Tibial nerve (tissue), 4 donors: ENCODE data around the gene IFIT1B. TPM values are rescaled to one million over a fixed set of nuclear protein-coding genes. Genes with fewer than 3 reads are reported as not detected.
A peak's percentile ranks its signal among the peaks of the same experiment; 100 is the strongest.
"Not testable (repeated sequence)": the region's sequence is repeated elsewhere in the genome, so short reads cannot be mapped to it uniquely, and the experiment has no call there.

Experiments
- DNase-seq, 2 donors: peaks; one replicate each; pipeline ENCODE4 v3.0.0-alpha.2; 2019; ENCODE audit warnings: low spot score in 2 of 2
- H3K27ac ChIP-seq, 4 donors: fragments of 200-600 bp; sonication (generic) in 3 of 4; one replicate each; pipeline ENCODE4 v1.5.1; 2017 to 2019; ENCODE audit warnings: mild to moderate bottlenecking in 1 of 4
- H3K27me3 ChIP-seq, 2 donors: fragments of 200-600 bp; sonication (generic) in 1 of 2; one replicate each; pipeline versions ENCODE4 v1.5.1 to v1.6.0; 2017 to 2019
- H3K36me3 ChIP-seq, 3 donors: fragments of 200-600 bp; sonication (generic); one replicate each; pipeline ENCODE4 v1.5.1; 2018 to 2019
- H3K4me1 ChIP-seq, 4 donors: fragments of 200-600 bp; sonication (generic) in 3 of 4; one replicate each; pipeline ENCODE4 v1.5.1; 2017 to 2019
- H3K4me3 ChIP-seq, 4 donors: fragments of 200-600 bp; sonication (generic) in 3 of 4; one replicate each; pipeline ENCODE4 v1.5.1; 2017 to 2019; ENCODE audit warnings: mild to moderate bottlenecking in 1 of 4, moderate library complexity in 1 of 4
- H3K9me3 ChIP-seq, 4 donors: fragments of 200-600 bp; sonication (generic) in 3 of 4; one replicate each; pipeline ENCODE4 v1.5.1; 2017 to 2019
- CTCF ChIP-seq, 5 experiments: fragments of 200-600 bp in 3 of 5; fragments of 450-650 bp in 2 of 5; sonication (generic) in 3 of 5; IDR thresholded peaks; one replicate each; pipeline ENCODE4 v1.5.1; 2016 to 2019; ENCODE audit warnings: antibody characterized with exemption in 5 of 5, mild to moderate bottlenecking in 3 of 5, moderate library complexity in 2 of 5
- EP300 ChIP-seq, 2 donors: sonication (generic); formaldehyde crosslinking; IDR thresholded peaks; one replicate each; pipeline ENCODE4 v1.6.1; 2017; ENCODE audit warnings: antibody characterized with exemption in 2 of 2, mild to moderate bottlenecking in 1 of 2
- POLR2A ChIP-seq, 2 donors: fragments of 450-650 bp; IDR thresholded peaks; one replicate each; pipeline ENCODE4 v1.6.1; 2017; ENCODE audit warnings: antibody characterized with exemption in 2 of 2, mild to moderate bottlenecking in 2 of 2, moderate library complexity in 2 of 2
- WGBS, 2 donors: methylation state at CpG; one replicate each; pipeline ENCODE4 v1.1.5; 2018; 5-methylcytosine and 5-hydroxymethylcytosine counted together
- total RNA-seq, 4 donors: library from RNA; depleted of rRNA; stranded (reverse); fragments of >200 nt; gene quantifications; one replicate each; pipeline ENCODE4 v1.1.0, GENCODE V29; 2016

Gene IFIT1B
- total RNA-seq, 4 donors from 2014 or later: not detected

- DNase-seq: no peak
- no peak overlapping the region for H3K27ac ChIP-seq
- TF ChIP-seq EP300 (IDR thresholded peaks at IDR 0.05) (peak in 1 of 2 donors; percentile 29), CTCF (IDR thresholded peaks at IDR 0.05) (no peak)
Observed at GRCh38 chr10:89384474-89385340, 6.9 kb downstream of the IFIT1B start.

GRCh38 chr10:89388806-89389205 lies 10.9 kb downstream of the IFIT1B start:
- Histone ChIP-seq H3K27ac (peak overlapping the region in 3 of 4 donors; percentile 1 to 58 (median 32)), H3K36me3 (no peaks in the 10 kb centered on the region), H3K4me1 (peaks cover 0 to 37% (median 12%) of the 10 kb centered on the region in 4 donors), H3K9me3 (no peaks in the 10 kb centered on the region), H3K27me3 (no peaks in the 10 kb centered on the region), H3K4me3 (no peak overlapping the region)
- TF ChIP-seq POLR2A (IDR thresholded peaks at IDR 0.05) (no peak), EP300 (IDR thresholded peaks at IDR 0.05) (no peak), CTCF (IDR thresholded peaks at IDR 0.05) (no peak)
- 31 to 43% methylated on average over 2 of the region's 2 CpGs for WGBS, 2 donors
- DNase-seq: no peak

More at GRCh38 chr10:89384474-89385340, 6.9 kb downstream of the IFIT1B start:
- Histone ChIP-seq H3K36me3 (no peaks in the 10 kb centered on the region), H3K4me3 (no peak overlapping the region), H3K9me3 (no peaks in the 10 kb centered on the region), H3K4me1 (peaks cover 0 to 7% (median 0%) of the 10 kb centered on the region in 4 donors), H3K27me3 (no peaks in the 10 kb centered on the region)
- WGBS, 2 donors: 73 to 81% methylated on average over 4 of the region's 4 CpGs

GRCh38 chr10:89389254-89389653 lies 11.4 kb downstream of the IFIT1B start:
- peaks cover 0 to 41% (median 14%) of the 10 kb centered on the region in 4 donors for H3K4me1 ChIP-seq
- H3K27me3 ChIP-seq: no peaks in the 10 kb centered on the region
- DNase-seq: no peak
- TF ChIP-seq POLR2A (IDR thresholded peaks at IDR 0.05) (no peak), CTCF (IDR thresholded peaks at IDR 0.05) (peak; percentile 43 to 73 (median 51)), EP300 (IDR thresholded peaks at IDR 0.05) (no peak)
- 32 to 39% methylated on average over 1 of the region's 1 CpG for WGBS, 2 donors
- H3K36me3 ChIP-seq: no peaks in the 10 kb centered on the region
- no peaks in the 10 kb centered on the region for H3K9me3 ChIP-seq
- H3K27ac ChIP-seq: peak overlapping the region in 3 of 4 donors; percentile 1 to 58 (median 32)
- H3K4me3 ChIP-seq: no peak overlapping the region

GRCh38 chr10:89390476-89391225 lies 12.8 kb downstream of the IFIT1B start:
- DNase-seq: no peak
- 77 to 81% methylated on average over 5 of the region's 5 CpGs for WGBS, 2 donors
- Histone ChIP-seq H3K9me3 (no peaks in the 10 kb centered on the region), H3K4me1 (peaks cover 0 to 55% (median 16%) of the 10 kb centered on the region in 4 donors), H3K4me3 (no peak overlapping the region), H3K27me3 (no peaks in the 10 kb centered on the region), H3K27ac (peak overlapping the region in 3 of 4 donors; percentile 42 to 93 (median 93)), H3K36me3 (no peaks in the 10 kb centered on the region)
- TF ChIP-seq EP300 (IDR thresholded peaks at IDR 0.05) (no peak), POLR2A (IDR thresholded peaks at IDR 0.05) (no peak), CTCF (IDR thresholded peaks at IDR 0.05) (no peak)

GRCh38 chr10:89391226-89391576 lies 13.3 kb downstream of the IFIT1B start:
- not testable (repeated sequence) for H3K4me3 ChIP-seq, H3K27me3 ChIP-seq, DNase-seq, H3K9me3 ChIP-seq, H3K36me3 ChIP-seq
- Histone ChIP-seq H3K27ac (peak overlapping the region; percentile 43 to 93 (median 82)), H3K4me1 (peaks cover 0 to 56% (median 16%) of the 10 kb centered on the region in 4 donors)
- WGBS, 2 donors: 89 to 92% methylated on average over 4 of the region's 4 CpGs
